Cerebellar cortex (tissue), 1 donor: ENCODE results near the gene YIF1A.
"Not testable (repeated sequence)": the region's sequence is repeated elsewhere in the genome, so short reads cannot be mapped to it uniquely, and the experiment has no call there.

ENCODE experiments used
- DNase-seq: peaks from one replicate; pipeline ENCODE4 v3.0.0-alpha.2; 2015; ENCODE audit warnings: low spot score

Gene YIF1A

DNA sequence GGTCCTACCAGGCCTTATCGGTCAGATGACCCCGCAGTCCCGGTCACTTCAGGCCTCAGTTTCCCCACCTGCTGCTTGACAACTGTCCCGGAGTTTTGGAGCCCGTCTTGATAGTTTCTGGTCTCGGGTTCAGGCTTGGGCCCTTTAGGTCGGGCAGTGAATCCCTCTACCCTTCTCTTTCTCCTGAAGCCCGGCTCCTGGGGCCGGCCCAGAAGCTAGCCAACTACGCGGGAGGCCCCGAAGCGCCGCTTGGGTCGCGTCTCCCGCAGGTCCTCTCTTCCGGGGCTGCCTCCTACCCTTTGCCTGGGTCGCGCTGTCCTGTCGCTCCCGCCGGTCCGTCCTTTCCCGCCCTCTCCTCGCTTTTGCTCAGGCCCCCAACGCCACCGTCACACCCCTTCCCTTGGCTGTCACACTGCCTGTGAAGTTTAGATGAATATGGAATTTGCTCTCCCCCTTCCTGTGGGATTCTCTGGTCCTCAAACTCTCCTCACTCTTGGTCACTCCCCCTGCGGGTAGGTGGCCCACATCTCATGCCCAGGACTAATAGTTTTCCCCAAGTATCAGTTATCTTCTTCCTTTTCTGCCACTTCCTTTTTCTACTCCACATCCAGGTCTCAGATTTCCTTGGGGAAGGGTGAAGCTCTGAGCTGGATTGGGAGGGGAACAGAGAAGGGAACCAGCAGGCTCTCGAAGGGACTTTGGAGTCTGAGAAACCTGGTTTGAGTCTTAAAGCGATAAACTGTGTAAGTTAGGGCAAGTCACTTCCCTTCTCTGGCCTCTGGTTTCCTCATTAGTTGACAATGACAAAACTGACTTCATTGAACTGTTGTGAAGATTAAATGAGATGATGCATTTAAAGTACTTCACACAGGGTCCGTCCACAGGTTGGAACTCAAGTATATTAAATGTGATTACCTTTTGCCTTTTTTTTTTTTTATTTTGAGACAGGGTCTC, 19.7 kb downstream of the YIF1A start:
- DNase-seq, result no peak

DNA sequence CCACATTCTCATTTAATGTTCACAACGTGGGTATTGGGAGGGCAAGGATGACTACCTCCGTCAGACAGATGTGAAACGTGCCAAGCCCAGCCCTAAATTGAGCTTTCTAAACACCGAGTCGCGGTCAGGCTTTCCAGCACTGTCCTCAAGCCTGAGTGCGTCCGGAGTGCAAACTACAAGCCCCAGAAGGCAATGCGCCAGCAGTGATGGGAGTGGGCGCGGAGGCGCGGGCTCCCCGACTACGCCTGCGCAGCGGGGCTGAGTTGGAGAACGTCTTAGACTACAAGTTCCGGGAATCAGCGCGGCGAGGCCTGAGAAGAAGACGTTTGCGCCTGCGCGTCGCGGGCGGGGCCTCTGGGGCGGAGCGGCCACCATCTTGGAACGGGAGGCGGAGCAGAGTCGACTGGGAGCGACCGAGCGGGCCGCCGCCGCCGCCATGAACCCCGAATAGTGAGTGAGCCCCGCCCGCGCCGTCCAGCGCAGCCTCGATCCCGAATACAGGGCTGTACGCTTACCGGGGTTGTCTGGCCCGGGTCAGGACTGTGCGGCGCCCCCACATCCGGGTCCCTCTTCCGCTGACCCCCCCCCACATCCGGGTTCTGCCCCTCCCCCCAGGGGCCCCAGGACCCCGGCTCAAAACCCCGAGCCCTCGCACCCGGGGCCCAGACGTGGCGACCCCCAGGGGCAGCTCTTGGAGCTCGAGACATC, 20.5 kb downstream of the YIF1A start, which contains the start of gene RAB1B:
Gene RAB1B, plus strand, starts transcription at position 396 of the 708 bp plus-strand sequence. Its CDS starts 41 bp downstream, at position 437.
- DNase-seq, result peak; percentile 99

- DNase-seq, result peak; percentile 80
These were observed 21.3 kb downstream of the YIF1A start for GRCh38 chr11:66267379-66268243.

DNA sequence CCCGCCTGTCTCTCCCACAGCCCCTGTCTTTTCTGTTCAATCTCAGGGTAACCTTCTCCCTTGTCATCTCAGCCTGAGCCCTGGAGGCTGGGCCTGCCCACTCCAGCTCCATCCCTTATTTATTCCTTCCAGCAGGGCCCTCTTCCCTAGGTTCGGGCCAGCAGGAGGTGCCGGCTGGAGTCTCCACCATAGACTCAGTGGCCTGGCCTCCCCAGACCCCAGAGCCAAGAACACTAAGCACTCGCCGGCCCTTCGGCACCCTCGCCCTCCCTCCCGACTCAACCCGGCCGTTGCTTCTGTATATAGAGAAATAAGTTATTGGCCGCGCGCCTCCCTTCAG, 21.9 kb downstream of the YIF1A start:
- no peak for DNase-seq

- DNase-seq, result no peak
These were observed 22.4 kb downstream of the YIF1A start for GRCh38 chr11:66266378-66267038.

GRCh38 chr11:66265531-66266377, 23.2 kb downstream of the YIF1A start:
- DNase-seq, result no peak

- DNase-seq, result no peak
These were observed 24.0 kb downstream of the YIF1A start for GRCh38 chr11:66264914-66265313.

- DNase-seq, result no peak
These were observed 24.6 kb downstream of the YIF1A start for GRCh38 chr11:66264383-66264782.

DNA sequence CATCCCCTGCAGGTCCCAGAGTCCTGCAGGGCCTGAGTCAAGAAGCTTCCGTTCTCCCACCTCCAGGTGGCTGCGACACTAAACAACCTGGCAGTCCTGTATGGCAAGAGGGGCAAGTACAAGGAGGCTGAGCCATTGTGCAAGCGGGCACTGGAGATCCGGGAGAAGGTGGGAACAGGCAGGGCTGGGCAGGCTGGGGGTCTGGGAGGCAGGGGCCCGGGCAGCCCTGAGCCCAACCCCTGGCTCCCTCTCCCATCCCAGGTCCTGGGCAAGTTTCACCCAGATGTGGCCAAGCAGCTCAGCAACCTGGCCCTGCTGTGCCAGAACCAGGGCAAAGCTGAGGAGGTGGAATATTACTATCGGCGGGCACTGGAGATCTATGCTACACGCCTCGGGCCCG, 25.2 kb downstream of the YIF1A start:
- DNase-seq, result no peak

DNA sequence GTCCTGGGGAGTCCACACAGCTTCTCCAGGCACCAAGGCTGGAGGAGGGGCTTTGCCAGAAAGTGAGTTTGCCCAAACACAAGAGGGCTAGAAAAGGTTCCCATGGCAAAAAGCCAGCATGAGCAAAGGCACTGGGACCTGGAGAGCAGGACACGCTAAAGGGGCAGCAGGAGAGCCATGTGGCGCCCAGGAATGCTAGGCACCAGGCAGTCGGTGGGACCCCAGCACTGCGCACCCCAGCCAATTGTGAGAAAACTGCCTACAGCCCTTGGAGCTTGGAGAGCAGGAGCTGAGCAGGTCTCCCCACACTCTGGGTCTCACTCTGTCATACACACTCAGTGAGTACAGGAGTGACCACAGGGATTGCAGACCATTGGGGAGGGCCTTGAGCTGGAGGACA, 25.7 kb downstream of the YIF1A start:
- no peak for DNase-seq

DNA sequence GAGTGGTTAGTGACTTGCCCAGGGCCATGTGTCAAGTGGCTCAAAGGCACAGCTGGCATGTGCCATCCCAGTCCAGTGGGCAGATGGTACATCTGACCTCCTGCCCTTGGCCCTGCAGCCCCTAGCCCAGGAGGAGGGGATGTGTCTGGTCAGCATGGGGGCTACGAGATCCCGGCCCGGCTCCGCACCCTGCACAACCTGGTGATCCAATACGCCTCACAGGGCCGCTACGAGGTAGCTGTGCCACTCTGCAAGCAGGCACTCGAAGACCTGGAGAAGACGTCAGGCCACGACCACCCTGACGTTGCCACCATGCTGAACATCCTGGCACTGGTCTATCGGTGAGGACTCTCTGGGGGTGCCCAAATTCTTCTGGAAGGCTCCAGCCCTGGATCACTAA, 26.2 kb downstream of the YIF1A start:
- DNase-seq, result no peak

DNA sequence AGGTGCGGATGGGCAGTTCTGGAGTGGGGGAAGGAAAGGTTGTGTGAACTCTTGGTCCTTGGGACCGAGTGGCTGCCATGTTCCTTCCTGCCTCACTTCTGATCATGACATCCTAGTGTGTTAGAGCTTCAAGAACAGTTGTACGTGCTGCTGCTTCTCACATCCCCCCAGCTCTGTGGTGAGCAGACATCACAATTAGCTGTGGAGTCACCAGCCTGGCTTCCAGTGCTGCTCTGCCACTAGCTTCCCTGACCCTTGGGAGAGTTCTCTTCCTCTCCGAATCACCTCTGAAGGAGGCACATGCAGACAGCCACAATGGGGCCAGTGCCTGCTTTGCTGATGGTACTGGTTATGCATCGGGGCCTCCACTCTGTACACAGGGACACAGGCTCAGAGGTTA, 26.8 kb downstream of the YIF1A start:
- no peak for DNase-seq

GRCh38 chr11:66261578-66261977, 27.4 kb downstream of the YIF1A start:
- DNase-seq, result no peak

- no peak for DNase-seq
These were observed 29.0 kb downstream of the YIF1A start for GRCh38 chr11:66259956-66260355.

DNA sequence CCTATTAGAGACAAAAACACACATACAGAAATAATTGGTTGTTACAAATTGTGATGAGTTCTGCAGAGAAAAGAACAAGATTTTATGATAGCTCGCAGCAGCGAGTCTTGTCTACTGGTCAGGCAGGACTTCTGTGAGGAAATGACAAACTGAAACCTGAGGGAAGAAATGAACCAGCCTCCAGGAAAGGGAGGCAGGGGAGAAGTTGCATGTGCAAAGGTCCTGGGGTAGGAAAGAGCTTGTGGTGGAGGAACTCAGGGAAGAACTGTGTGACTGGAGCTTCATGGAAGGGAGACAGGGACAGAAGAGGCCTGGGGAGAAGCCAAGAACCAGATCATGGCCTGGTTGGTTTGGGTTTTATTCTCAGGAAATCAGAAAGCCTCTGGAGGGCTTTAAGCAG, 29.7 kb downstream of the YIF1A start:
- DNase-seq, result no peak

DNA sequence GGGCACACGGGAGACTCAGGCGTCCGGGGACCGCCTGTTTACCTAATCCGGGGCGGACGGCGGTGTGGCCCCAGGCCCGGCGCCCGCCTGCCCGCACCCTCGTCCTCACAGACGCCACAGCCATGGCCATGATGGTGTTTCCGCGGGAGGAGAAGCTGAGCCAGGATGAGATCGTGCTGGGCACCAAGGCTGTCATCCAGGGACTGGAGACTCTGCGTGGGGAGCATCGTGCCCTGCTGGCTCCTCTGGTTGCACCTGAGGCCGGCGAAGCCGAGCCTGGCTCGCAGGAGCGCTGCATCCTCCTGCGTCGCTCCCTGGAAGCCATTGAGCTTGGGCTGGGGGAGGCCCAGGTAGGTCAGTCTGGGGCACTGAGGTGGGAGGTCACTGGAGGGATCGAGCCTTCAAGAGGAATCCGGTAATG, 30.5 kb downstream of the YIF1A start:
- no peak for DNase-seq

DNA sequence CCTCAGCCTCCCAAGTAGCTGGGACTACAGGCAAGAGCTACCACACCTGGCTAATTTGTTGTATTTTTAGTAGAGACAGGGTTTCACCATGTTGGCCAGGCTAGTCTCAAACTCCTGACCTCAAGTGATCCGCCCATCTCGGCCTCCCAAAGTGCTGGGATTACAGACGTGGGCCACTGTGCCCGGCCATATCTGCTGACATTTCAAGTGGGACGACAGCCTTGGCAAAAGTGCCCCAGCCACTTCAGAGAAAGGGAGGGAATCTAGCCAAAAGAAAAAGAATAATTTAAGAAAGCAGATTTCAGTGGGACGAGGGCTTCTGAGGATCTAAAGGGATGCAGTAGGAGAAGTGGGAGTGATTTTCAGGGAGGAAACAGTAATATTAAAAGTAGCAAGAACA, 35.9 kb downstream of the YIF1A start:
- not testable (repeated sequence) for DNase-seq

- DNase-seq, result peak; percentile 71
These were observed 37.1 kb downstream of the YIF1A start for GRCh38 chr11:66251809-66252208.

DNA sequence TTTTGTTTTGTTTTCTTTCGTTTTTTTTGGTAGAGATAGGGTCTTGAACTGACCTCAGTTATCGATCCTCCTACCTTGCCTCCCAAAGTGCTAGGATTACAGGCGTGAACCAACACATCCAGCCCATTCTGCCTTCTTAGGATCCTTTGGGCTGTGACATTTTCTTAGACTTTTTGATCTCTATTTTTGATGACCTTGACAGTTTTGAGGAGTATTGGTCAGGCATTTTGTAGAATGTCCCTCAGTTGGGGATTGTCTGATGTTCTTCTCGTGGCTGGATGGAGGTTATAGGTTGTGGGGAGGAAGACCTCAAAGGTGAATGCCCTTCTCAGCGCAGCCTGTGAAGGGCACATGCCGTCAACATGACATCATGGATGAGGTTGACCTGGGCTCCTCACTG, 40.0 kb downstream of the YIF1A start:
- DNase-seq, result no peak

DNA sequence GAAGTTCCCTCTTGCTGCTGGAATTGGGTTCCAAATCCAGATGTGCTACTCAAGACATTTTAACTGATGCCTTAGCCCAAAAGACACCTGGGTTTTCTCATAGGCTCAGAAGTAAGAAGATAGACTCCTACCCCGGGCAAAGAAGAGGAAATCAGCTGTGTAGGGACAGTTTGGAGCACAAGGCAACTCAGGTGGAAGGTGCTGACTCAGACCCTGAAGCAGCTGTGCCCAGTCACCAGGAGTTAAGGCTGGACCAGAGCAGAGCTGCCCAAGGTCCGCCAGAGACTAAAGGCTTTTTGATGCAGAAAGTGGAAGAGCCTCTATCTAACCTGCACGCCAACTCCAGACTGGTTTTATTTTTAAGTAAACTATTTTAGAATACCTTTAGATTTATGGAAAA, 41.1 kb downstream of the YIF1A start:
- no peak for DNase-seq

- no peak for DNase-seq
These were observed 41.6 kb downstream of the YIF1A start for GRCh38 chr11:66247295-66247694.
